Ovary (tissue), 9 donors: Measurements from ENCODE around the gene JMJD7. TPM values are rescaled to one million over a fixed set of nuclear protein-coding genes. Genes with fewer than 3 reads are reported as not detected.

ENCODE experiments used
- DNase-seq, 5 donors: peaks; one replicate each; pipeline ENCODE4 v3.0.0-alpha.2; 2019 to 2020
- H3K27ac ChIP-seq, 2 donors: fragments of 200-600 bp; one replicate each; pipeline versions ENCODE4 v1.5.1 to v1.8.0; 2019 to 2022
- H3K27me3 ChIP-seq: fragments of 200-600 bp; one replicate; pipeline ENCODE4 v1.8.0; 2022
- H3K36me3 ChIP-seq: fragments of 200-600 bp; sonication (generic); one replicate; pipeline ENCODE4 v1.5.1; 2019
- H3K4me1 ChIP-seq: one replicate; pipeline ENCODE4 v1.8.1; 2013; ENCODE audit warnings: mild to moderate bottlenecking, moderate library complexity; ENCODE audit not compliant: insufficient read depth
- H3K4me3 ChIP-seq: fragments of 200-600 bp; sonication (generic); one replicate; pipeline ENCODE4 v1.5.1; 2017
- H3K9me3 ChIP-seq, 2 donors: fragments of 200-600 bp in 1 of 2; sonication (generic) in 1 of 2; one replicate each; pipeline versions ENCODE4 v1.5.1 to v1.8.1; 2013 to 2019; ENCODE audit warnings: mild to moderate bottlenecking in 1 of 2, moderate library complexity in 1 of 2
- EP300 ChIP-seq: sonication (generic); formaldehyde crosslinking; IDR thresholded peaks from one replicate; pipeline ENCODE4 v1.6.1; 2017; ENCODE audit warnings: antibody characterized with exemption
- POLR2A ChIP-seq: fragments of 450-650 bp; IDR thresholded peaks from one replicate; pipeline ENCODE4 v1.6.1; 2017; ENCODE audit warnings: antibody characterized with exemption, mild to moderate bottlenecking, moderate library complexity
- WGBS, 3 donors: extraction: QIAGEN DNeasy Blood & Tissue Kit in 1 of 3; methylation state at CpG; one replicate each; pipeline versions ENCODE4 v1.1.5 to v1.1.7; 2013 to 2017; 5-methylcytosine and 5-hydroxymethylcytosine counted together
- intact Hi-C, 4 donors: fragments of 100-400 bp; cut with DNase I; formaldehyde crosslinking; loops; one replicate each; pipeline versions ENCODE4 v1.11.0 to v1.15.1; 2022 to 2023
- polyA plus RNA-seq, 2 donors: library from polyadenylated mRNA; stranded (reverse); fragments of 200-250 nt in 1 of 2; fragments of 350-450 nt in 1 of 2; fragmentation: Illumina TruSeq in 1 of 2; extraction: RNeasy Lipid Tissue Mini Kit (QIAGEN cat#74804) in 1 of 2; gene quantifications; one replicate each; pipeline ENCODE4 v1.2.3, GENCODE V29; 2013 to 2014
- total RNA-seq, 7 donors: library from RNA; depleted of rRNA in 2 of 7; stranded (reverse); fragments of >200 nt in 2 of 7; fragmentation: NEBNext Ultra II Directional in 3 of 7; extraction: Animal tissue kit (Norgen Biotek cat#: 25700) in 3 of 7; gene quantifications; one replicate each; pipeline versions ENCODE4 v1.1.0 to v1.2.4, GENCODE V29; 2016 to 2023
- TF ChIP-seq, protein P1 (sequence below), 3 donors: fragments of 450-650 bp in 2 of 3; fragments of 200-600 bp in 1 of 3; IDR thresholded peaks; one replicate each; pipeline versions ENCODE4 v1.5.1 to v1.8.0; 2016 to 2022; ENCODE audit warnings: antibody characterized with exemption in 3 of 3, mild to moderate bottlenecking in 1 of 3
- donor health status: DM: no; HTN: no; CAD: no; lungs with moderate emphysema.
- donor health status: DM: no; HTN: no; CAD: no.
- donor health status: Bipolar disorder and iron deficiency.
- donor health status: DM: yes; HTN: yes; CAD: no.
- donor health status: DM: no; HTN: no; CAD: no.
- donor health status: DM: yes; HTN: yes; CAD: no.

Gene JMJD7
- total and polyA plus RNA-seq, 9 donors = 3.0 to 21.4 (median 14.9) TPM

DNA sequence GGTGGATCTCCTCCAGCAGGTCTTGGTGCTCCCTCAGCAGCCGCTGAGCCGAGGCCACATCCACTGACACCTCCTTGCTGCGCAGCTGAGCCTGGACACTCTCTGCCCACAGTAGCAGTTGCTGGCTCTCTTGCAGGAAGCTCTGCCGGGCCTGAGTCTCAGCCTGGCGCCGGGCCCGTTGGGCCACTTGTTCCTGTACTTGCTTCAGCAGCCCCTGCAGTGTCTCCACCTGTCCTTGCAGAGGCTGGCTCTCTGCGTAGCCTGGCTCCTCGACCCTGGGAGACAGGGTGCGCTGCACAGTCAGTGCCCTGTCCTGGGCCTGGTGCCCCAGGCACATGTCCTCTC is 50.4 kb downstream of the JMJD7 start:
- intact Hi-C loops = no loop called here
- Histone ChIP-seq H3K27ac (no peak overlapping the region), H3K36me3 (no peaks in the 10 kb centered on the region)

DNA sequence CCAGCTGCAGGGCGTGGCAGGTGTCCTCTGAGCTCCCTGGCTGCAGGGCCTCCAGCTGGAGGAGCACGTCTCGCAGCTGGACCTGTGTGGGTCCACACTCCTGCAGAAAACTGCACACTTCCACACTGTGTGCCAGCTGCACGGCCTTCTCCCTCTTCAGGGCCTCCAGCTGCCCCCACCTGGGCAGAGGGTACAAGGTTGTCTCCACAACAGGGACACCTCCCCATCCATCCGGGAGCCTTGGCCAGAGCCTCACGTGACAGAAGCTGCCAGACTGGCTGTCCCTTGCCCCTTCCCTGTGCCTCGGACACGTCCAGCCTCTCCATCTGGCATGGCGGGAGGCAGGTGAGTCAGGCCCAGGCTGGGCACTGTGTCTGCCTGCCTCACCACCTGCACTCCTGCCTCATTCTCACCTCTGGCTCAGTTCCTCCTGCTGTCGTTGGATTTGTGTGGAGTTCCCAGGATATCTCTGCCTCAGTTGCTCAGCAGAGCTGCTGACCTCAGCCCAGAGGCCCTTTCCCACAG is 51.5 kb downstream of the JMJD7 start:
- no peak for DNase-seq
- WGBS, 3 donors = 88 to 95% (median 92%) methylated on average over 10 of the region's 10 CpGs
- TF ChIP-seq POLR2A (no peak), EP300 (no peak)
- TF ChIP-seq, protein P1, sequence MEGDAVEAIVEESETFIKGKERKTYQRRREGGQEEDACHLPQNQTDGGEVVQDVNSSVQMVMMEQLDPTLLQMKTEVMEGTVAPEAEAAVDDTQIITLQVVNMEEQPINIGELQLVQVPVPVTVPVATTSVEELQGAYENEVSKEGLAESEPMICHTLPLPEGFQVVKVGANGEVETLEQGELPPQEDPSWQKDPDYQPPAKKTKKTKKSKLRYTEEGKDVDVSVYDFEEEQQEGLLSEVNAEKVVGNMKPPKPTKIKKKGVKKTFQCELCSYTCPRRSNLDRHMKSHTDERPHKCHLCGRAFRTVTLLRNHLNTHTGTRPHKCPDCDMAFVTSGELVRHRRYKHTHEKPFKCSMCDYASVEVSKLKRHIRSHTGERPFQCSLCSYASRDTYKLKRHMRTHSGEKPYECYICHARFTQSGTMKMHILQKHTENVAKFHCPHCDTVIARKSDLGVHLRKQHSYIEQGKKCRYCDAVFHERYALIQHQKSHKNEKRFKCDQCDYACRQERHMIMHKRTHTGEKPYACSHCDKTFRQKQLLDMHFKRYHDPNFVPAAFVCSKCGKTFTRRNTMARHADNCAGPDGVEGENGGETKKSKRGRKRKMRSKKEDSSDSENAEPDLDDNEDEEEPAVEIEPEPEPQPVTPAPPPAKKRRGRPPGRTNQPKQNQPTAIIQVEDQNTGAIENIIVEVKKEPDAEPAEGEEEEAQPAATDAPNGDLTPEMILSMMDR (IDR thresholded peaks at IDR 0.05) = no peak
- Histone ChIP-seq H3K27ac (no peak overlapping the region), H3K4me1 (peaks cover 5% of the 10 kb centered on the region), H3K36me3 (no peaks in the 10 kb centered on the region), H3K4me3 (no peak overlapping the region), H3K27me3 (no peaks in the 10 kb centered on the region), H3K9me3 (no peaks in the 10 kb centered on the region)
- intact Hi-C loops = no loop called here

More for the DNA sequence above, 50.4 kb downstream of the JMJD7 start:
- DNase-seq = no peak
- peaks cover 5% of the 10 kb centered on the region for H3K4me1 ChIP-seq
- TF ChIP-seq EP300 (no peak), POLR2A (no peak)
- TF ChIP-seq, protein P1 (IDR thresholded peaks at IDR 0.05) = no peak
- no peak overlapping the region for H3K4me3 ChIP-seq
- WGBS, 3 donors = 82 to 91% (median 87%) methylated on average over 9 to 10 of the region's 10 CpGs
- H3K9me3 ChIP-seq = no peaks in the 10 kb centered on the region
- no peaks in the 10 kb centered on the region for H3K27me3 ChIP-seq

DNA sequence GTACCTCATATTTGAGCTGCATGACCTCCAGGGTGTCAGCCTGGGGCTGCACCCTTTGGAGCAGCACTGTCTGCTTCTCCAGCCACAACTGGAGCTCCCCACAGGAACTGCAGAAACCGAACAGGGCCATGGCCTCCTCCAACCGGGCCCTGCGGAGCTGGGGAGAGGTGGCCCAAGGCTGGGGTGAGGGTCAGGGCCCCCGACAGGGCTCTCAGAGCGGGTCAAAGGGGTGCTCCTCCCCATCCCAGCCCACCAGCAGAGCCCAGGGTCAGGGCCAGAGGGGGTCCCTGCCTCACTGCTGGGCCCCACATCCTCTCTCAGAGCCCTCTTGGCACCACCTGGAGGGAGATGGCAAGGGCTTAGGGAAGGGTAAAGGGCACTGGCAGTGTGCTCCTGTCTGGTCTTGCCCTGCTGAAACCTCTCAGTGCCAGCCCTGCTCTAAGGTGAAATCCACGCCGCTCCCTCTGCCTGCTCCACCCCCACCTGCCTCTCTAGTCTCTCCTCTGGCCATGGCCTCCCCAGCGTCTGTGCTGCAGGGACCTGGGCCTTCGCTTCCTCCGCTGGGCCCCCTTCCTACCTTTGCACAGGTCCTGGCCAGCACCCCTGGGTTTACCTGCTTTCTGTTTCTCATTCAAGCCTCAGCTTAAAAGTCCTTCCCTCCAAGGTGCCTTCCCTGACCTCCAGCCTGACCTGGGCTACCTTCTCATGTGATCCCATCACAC is 52.4 kb downstream of the JMJD7 start:
- Histone ChIP-seq H3K27me3 (no peaks in the 10 kb centered on the region), H3K4me3 (no peak overlapping the region), H3K36me3 (no peaks in the 10 kb centered on the region), H3K9me3 (no peaks in the 10 kb centered on the region), H3K27ac (no peak overlapping the region), H3K4me1 (peaks cover 5% of the 10 kb centered on the region)
- WGBS, 3 donors = 94 to 96% (median 95%) methylated on average over 10 of the region's 10 CpGs
- intact Hi-C loops = no loop called here
- no peak for DNase-seq
- TF ChIP-seq, protein P1 (IDR thresholded peaks at IDR 0.05) = no peak
- TF ChIP-seq EP300 (no peak), POLR2A (no peak)

DNA sequence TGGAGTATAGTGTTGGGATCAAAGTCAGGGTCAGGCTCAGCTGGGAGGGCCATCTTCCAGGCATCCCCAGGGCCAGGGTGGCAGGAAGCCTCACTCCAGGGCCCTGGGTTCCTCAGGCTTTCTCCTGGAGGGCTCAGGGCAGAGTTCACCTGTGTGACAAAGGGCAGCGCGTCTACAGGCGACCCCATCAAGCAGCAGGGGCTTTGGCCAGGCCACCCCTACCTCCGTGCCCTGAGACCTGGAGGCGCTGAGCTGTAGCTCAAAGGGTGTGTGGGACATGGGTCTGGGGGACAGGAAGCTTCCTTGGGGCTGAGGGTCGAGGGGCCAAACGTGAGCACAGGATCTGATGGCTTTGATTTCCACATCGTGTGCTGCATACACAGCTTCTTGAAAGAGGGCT is 53.2 kb downstream of the JMJD7 start:
- H3K27me3 ChIP-seq = no peaks in the 10 kb centered on the region
- H3K27ac ChIP-seq = no peak overlapping the region
- H3K9me3 ChIP-seq = no peaks in the 10 kb centered on the region
- 96 to 98% (median 97%) methylated on average over 8 of the region's 8 CpGs for WGBS, 3 donors
- H3K4me3 ChIP-seq = no peak overlapping the region
- DNase-seq = no peak
- TF ChIP-seq, protein P1 (IDR thresholded peaks at IDR 0.05) = no peak
- TF ChIP-seq POLR2A (no peak), EP300 (no peak)
- peaks cover 5% of the 10 kb centered on the region for H3K4me1 ChIP-seq
- intact Hi-C loops = no loop called here
- no peaks in the 10 kb centered on the region for H3K36me3 ChIP-seq
